Urothelium cell line (cell line): ENCODE data around the gene TIFAB.

ENCODE experiments used
- DNase-seq: peaks from one replicate; pipeline ENCODE4 v3.0.0; 2011; ENCODE audit warnings: low spot score, mixed read lengths
- FAIRE-seq: peaks from 2 replicates; lab custom pipeline; 2011; peaks lifted over from hg19 to GRCh38; lab: Jason Lieb, UNC

TIFAB gene

GRCh38 chr5:135444881-135445280 lies 7.3 kb downstream of the TIFAB start:
- DNase-seq, result no peak
- no peak for FAIRE-seq

- no peak for FAIRE-seq
- no peak for DNase-seq
These were observed 7.8 kb downstream of the TIFAB start for GRCh38 chr5:135444360-135444759.

- FAIRE-seq (no peak), DNase-seq (no peak)
These were observed 8.8 kb downstream of the TIFAB start for GRCh38 chr5:135443161-135443960.

- FAIRE-seq (no peak), DNase-seq (no peak)
These were observed 9.6 kb downstream of the TIFAB start for GRCh38 chr5:135442431-135443160.

GRCh38 chr5:135441919-135442318 lies 10.2 kb downstream of the TIFAB start:
- FAIRE-seq (no peak), DNase-seq (no peak)

- FAIRE-seq (no peak), DNase-seq (no peak)
These were observed 10.8 kb downstream of the TIFAB start for GRCh38 chr5:135441350-135441831.

- DNase-seq (no peak), FAIRE-seq (no peak)
These were observed 11.2 kb downstream of the TIFAB start for GRCh38 chr5:135440916-135441315.

- FAIRE-seq (no peak), DNase-seq (no peak)
These were observed 12.6 kb downstream of the TIFAB start for GRCh38 chr5:135439231-135440205.

GRCh38 chr5:135438636-135439221 lies 13.4 kb downstream of the TIFAB start:
- DNase-seq, result no peak
- FAIRE-seq, result no peak

GRCh38 chr5:135437796-135438560 lies 14.2 kb downstream of the TIFAB start:
- FAIRE-seq (no peak), DNase-seq (peak; percentile 59)

GRCh38 chr5:135437422-135437795 lies 14.7 kb downstream of the TIFAB start:
- DNase-seq (peak; percentile 32), FAIRE-seq (no peak)

- no peak for FAIRE-seq
These were observed 15.2 kb downstream of the TIFAB start for GRCh38 chr5:135436951-135437418.

GRCh38 chr5:135435467-135436330 lies 16.5 kb downstream of the TIFAB start:
- FAIRE-seq (no peak), DNase-seq (no peak)

More at GRCh38 chr5:135436951-135437418, 15.2 kb downstream of the TIFAB start:
- DNase-seq, result no peak

GRCh38 chr5:135434591-135435466 lies 17.3 kb downstream of the TIFAB start:
- DNase-seq, result no peak
- no peak for FAIRE-seq

- DNase-seq (no peak), FAIRE-seq (no peak)
These were observed 18.3 kb downstream of the TIFAB start for GRCh38 chr5:135433681-135434426.

GRCh38 chr5:135432113-135432512 lies 20.0 kb downstream of the TIFAB start:
- FAIRE-seq, result no peak

GRCh38 chr5:135430135-135430437 lies 22.1 kb downstream of the TIFAB start:
- FAIRE-seq (no peak), DNase-seq (no peak)

More at GRCh38 chr5:135432113-135432512, 20.0 kb downstream of the TIFAB start:
- no peak for DNase-seq
